HG03159 (cell line): ENCODE measurements around the gene ANGEL1.

ENCODE experiments used
- ATAC-seq: cut with Tn5 transposase; IDR thresholded peaks from one replicate; pipeline ENCODE4 v1.9.1; 2021; ENCODE audit warnings: mild to moderate bottlenecking, moderate library complexity; ENCODE audit not compliant: unreplicated experiment

Gene ANGEL1

DNA sequence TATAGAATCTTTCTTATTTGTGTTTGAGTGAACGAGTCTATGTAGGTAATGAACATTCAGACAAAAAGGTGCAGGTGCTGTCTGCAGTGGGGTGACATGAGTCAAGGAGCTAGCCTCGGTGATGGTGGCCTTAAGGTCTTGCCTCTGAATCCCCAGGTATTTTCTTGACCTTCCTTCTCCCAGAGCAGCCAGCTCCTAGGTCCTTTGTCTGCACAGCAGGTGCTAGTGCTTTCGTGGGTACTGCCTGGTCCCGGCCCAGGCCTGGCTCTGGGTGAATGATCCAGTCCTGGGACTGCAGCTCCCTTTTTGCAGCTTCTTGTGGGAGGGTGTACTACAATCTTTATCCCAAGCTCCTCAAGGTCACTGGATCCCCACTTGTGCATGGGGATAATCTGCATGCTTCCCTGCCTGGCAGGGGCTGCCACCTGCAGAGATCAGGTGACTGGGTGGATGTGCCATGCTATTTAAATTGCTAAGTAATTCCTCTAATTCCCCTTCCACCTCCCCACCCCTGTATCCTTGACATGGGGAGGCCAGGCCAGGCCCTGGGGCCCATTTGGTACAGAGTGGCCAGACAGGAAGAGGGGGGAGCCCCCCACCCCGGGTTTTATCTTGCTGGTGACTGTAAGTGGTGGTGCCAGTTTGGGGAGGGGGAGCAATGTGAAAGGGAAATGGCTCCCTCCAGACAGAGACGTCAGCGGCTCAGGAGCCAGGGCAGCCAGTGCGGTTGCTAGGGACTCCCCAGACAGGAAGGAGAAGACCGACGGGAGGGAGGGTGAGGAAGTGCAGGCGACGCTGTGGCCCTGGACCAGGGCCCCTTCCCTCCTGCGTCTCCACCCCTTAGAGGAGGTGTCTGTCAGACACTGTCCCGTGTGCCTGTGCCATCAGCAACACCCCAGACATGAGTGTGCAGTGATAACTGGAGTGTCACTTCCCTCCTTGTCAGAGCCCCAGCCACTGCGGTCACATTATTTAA is 44.7 kb downstream of the ANGEL1 start:
- ATAC-seq = peak; percentile 74

GRCh38 chr14:76765461-76765931 is 47.2 kb downstream of the ANGEL1 start:
- ATAC-seq = no peak

DNA sequence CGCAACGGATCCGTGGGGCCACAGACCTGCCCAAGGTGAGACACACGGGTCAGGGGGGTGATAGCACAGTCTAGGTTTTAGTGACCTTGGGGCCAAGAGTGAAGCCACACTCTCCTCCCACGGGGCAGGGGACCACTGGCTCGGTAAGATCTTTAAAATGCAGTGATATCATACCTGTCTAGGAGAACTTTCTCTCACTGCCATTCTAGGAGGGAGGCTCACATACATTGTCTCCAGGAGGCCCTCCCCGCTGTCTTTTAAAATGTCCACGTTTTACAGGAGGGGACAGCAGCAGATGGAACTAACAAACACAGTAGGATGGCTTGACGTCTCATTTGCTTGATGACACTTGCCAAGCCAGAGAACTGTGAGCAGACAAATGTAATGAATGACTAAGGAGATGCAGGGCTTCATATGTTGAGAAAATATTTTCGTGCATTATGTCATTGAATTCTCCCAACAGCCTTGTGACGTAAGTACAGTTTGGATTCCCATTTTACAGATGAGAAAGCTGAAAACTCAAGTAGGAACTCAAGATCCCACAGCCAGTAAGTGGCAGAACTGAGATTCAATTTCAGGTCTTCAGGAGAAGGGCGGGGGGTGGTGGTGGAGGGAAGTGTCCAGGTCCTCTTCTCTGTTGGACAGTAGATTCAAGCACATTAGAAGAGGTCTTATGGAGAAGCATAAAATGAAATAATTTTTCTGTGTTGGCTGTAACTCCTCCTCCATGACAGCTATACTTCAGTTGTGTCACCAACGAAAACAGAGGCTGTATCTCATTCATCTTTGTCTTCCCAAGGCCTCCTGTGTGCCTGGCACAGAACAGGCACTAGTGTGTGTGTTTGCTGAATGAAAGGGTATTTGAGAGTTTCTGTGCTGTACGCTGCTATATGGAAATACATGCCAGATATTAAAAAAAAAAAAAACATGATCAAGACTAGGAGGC is 49.3 kb downstream of the ANGEL1 start:
- no peak for ATAC-seq

DNA sequence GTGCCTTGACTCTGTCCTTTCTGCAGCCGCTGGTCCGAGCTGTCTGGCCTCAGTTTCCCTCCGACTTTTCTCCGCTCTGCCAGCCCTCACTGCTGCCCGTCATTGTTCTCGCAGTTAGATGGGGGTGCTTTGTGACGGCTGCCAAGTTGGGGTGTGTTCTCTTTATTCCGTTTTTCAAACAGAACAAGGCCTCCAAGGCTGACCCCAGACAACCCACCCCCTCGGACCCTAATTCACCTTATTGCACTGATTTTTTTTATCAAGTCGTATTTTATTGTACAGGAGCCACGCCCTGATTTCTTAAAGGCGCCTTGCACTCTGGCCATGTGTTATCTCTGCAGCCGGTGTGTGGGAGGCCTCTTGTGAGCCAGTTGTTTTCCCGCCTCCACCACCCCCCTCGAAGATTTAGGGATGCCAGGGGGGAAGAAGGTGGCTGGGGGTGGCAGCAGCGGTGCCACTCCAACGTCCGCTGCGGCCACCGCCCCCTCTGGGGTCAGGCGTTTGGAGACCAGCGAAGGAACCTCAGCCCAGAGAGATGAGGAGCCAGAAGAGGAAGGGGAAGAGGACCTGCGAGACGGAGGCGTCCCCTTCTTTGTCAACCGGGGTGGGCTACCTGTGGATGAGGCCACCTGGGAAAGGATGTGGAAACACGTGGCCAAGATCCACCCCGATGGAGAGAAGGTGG is 50.1 kb downstream of the ANGEL1 start:
- no peak for ATAC-seq

- no peak for ATAC-seq
Measured at GRCh38 chr14:76761960-76762410, 50.7 kb downstream of the ANGEL1 start.

DNA sequence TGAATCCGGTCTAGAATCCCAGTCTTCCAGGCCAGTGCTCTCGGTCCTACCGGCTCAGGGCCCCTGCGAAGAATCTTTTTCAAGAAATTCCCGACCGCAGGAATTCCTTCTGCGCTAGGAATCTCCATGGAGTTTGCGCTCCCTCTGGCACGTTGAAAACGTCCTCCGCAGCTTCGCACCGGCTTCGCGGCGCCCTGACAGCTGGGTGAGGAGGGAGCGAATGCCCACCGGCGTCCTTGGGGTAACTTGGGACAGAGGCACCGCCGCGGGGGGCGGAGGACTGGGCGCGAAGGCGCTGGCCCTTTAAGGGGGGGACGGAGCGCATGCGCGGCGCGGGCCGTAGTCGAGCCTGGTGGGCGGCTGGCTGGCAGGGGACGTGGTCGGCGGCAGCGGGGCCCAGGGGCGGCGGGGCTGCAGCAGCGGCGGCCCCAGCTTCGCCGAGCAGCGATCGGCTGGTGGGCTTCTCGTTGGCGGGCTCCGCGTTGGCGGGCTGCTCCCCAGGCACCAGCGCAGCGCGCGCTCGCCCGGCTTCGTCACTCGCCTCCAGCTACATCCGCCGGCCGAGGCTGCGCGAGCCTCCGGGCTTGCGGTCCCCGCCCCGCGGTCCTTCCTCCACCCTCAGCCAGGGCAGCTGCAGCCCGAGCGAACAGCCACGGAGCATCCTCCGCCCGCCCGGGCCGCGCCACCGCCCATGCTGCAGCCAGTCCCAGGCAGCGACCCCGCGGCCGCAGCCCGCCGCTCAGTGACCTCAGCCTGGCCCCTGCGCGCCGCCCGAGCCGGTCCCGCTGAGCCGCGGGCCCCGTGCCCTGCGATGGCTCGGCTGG is 51.3 kb downstream of the ANGEL1 start, which contains the start of gene VASH1:
TSS of gene VASH1 (plus strand) at position 333 of the 824 bp plus-strand sequence. CDS start 1,354 bp downstream, outside the sequence.
- peak; percentile 73 for ATAC-seq

DNA sequence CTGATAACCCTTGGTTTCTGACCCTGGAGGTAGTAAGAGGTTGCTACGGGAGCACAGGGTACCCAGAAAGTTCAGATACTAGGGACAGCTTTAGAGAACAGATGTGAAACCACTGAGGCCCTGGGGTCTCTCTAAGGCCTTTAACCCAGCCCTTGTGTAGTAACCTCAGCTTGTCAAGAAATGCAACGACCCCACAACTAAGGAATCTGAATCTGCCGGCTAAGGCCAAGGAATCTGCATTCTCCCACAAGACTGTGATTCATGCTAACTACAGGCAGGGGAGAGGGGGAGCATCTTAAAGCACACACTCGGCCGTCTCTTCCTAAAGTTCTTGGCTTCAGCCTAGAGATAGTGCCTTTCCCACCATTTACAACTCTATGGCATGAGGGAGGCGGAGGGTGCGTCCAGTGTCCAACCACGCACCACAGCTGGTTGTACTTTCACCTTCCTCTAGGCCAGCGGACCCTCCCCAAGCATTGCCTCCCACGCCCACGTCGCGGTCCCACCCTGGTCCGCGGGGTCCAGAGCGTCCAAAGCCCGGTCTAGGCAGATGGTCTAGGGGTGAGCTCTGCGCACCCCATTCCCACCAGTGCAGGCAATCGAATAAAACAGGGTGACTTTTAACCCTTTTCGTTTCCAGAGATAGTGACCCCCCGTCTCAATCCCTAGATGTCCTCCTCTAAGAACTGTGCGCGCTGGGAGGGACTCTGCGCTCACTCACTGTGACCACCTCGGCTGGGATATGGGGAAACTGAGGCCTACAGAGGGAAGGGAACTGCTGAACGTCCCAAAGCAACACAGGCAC is 52.1 kb downstream of the ANGEL1 start:
- ATAC-seq = no peak

DNA sequence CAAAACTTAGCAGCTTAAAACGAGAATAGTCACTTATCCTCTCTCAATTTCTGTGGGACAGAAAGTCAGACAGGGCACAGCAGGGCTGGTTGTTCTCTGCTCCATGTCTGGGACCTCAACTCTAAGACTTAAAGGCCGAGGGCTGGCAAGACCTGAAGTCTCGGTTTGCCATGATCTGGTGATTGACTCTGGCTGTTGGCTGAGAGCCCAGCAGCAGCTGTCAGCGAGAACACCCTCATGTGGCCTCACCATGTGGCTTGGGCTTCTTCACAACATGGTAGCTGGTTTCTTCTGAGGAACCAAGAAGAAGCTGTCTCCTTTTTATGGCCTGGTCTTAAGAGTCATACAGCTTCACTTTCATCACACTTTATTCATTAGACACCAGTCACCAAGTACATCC is 53.1 kb downstream of the ANGEL1 start:
- ATAC-seq = no peak

GRCh38 chr14:76756371-76756750 is 56.3 kb downstream of the ANGEL1 start:
- no peak for ATAC-seq

- ATAC-seq = no peak
Measured at GRCh38 chr14:76755610-76756370, 56.9 kb downstream of the ANGEL1 start.

DNA sequence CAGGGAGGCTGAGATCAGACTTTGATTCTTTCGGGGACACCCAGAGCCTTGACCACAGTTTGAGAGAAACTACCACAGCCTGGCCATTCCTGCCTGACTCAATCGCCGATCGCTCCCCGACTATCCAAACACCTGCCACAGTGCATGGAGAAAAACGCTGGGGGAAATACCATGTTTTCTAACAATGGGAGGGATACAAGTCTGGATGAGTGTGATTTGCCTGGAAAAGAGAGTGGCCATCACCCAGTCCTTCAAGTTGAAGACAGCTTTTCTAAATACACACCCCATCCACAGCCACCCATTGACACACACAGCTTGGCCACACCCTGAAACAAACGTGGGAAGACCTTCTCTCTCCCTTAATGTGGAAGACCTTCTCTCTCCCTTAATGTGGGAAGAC is 58.1 kb downstream of the ANGEL1 start:
- no peak for ATAC-seq

DNA sequence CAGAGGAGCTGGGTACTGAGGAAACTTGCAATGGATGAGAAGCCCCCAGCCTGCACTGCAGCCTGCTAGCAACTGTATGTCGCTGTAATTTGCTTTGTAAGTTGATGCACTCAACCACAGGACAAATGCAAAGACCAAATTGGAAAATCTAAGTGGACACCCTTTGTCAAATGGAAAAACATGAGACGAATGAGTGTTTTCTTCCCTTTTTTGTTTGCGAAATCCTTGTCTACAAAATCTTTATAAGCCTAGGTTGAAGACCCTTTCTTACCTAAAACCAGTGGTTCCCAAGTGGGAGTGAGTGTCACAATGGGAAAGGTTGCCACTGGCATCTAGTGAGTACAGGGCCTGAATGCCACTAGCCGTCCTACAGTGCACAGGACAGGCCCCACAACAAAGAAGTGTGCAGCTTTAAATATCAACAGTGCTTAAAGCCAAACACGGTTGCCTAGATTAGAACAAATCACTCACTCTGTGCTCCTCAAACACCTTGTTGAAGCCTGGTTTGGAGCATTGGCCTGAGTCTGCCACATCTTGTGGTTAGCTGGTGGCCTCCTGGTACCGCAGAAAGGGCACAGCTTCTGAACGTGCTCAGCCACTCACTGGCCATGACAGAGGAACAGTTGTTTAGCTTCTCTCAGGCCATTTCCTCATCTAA is 59.0 kb downstream of the ANGEL1 start:
- no peak for ATAC-seq

GRCh38 chr14:76752744-76753143 is 59.9 kb downstream of the ANGEL1 start:
- ATAC-seq = no peak

- ATAC-seq = no peak
Measured at GRCh38 chr14:76742966-76743365, 69.7 kb downstream of the ANGEL1 start.

DNA sequence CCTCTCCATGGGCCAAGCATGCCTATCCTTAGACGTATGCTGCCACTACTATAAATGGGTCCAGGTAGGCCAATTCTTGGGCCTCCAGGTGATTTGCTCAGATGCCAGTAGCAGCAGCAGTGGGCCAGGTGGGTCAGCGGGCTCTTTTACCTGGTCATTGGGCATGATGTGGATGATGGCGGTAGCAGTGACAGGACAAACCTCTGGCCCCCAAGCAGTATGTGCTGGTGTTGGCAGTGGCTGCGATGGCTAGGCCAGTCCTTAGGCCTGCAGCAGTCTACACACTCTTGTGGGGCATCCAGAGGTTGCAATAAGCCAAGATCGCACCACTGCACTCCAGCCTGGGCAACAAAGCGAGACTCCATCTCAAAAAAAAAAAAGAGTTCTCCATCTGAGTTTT is 70.5 kb downstream of the ANGEL1 start:
- ATAC-seq = no peak

DNA sequence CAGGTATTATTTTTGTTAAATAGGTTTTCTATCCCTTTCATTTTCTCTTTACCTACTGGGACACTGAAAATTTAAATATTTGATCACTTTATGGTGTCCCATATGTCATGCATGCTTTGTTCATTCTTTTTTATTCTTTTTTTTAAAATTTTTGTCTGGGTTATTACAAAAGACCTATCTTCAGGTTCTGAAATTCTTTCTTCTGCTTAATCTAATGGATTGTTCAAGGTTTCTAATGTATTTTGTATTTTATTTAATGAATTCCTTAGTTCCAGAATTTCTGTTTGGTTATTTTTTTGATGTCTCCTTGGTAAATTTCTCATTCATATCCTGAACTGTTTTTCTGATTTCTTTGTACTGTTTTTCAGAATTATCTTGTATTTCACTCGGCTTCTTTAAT is 71.6 kb downstream of the ANGEL1 start:
- no peak for ATAC-seq
